ENCODE measurements around the gene SS18. TPM values are rescaled to one million over a fixed set of nuclear protein-coding genes. Genes with fewer than 3 reads are reported as not detected.
"Not testable (repeated sequence)": the region's sequence is repeated elsewhere in the genome, so short reads cannot be mapped to it uniquely, and the experiment has no call there.

SS18 gene
- 10 to 100 TPM; 30.4 to 40.6 TPM for polyA plus RNA-seq

- Histone ChIP-seq H3K27me3 (ENCODE audit: control insufficient read depth in 1 of 2, insufficient read depth in 2 of 2, low read length in 2 of 2) (no peaks in the 10 kb centered on the region), H3K27ac (ENCODE audit: low read depth in 2 of 2, low read length in 1 of 2) (peak within 1 kb of the TSS; percentile 100)
- WGBS, 2 donors: 1% methylated on average over 81 to 89 of the region's 89 CpGs
Observed at GRCh38 chr18:26090130-26091046, at the start of gene SS18. SS18 (minus strand) TSS chr18:26090613; CDS start chr18:26090569, 44 bp downstream.

GRCh38 chr18:26135548-26135947 is 45.1 kb upstream of the SS18 start:
- Histone ChIP-seq H3K27ac (ENCODE audit: low read depth in 2 of 2, low read length in 1 of 2) (no peak overlapping the region), H3K9me3 (ENCODE audit: control insufficient read depth in 2 of 2, insufficient read depth in 1 of 2, low read depth in 1 of 2, low read length in 1 of 2) (peaks cover 0 to 3% of the 10 kb centered on the region in 2 donors), H3K36me3 (ENCODE audit: control insufficient read depth in 2 of 2, insufficient read depth in 2 of 2, low read length in 1 of 2) (no peaks in the 10 kb centered on the region), H3K4me1 (ENCODE audit: control insufficient read depth in 2 of 2, insufficient read depth in 2 of 2, low read length in 1 of 2) (peaks cover 0 to 2% of the 10 kb centered on the region in 2 donors), H3K27me3 (ENCODE audit: control insufficient read depth in 1 of 2, insufficient read depth in 2 of 2, low read length in 2 of 2) (no peaks in the 10 kb centered on the region), H3K4me3 (ENCODE audit: low read depth in 1 of 2, low read length in 2 of 2) (no peak overlapping the region)
- 84 to 88% methylated on average over 1 of the region's 1 CpG for WGBS, 2 donors

More at GRCh38 chr18:26090130-26091046, at the start of gene SS18:
- Histone ChIP-seq H3K4me1 (ENCODE audit: control insufficient read depth in 2 of 2, insufficient read depth in 2 of 2, low read length in 1 of 2) (no peaks in the 10 kb centered on the region), H3K36me3 (ENCODE audit: control insufficient read depth in 2 of 2, insufficient read depth in 2 of 2, low read length in 1 of 2) (no peaks in the 10 kb centered on the region), H3K9me3 (ENCODE audit: control insufficient read depth in 2 of 2, insufficient read depth in 1 of 2, low read depth in 1 of 2, low read length in 1 of 2) (no peaks in the 10 kb centered on the region), H3K4me3 (ENCODE audit: low read depth in 1 of 2, low read length in 2 of 2) (peak within 1 kb of the TSS; percentile 98 to 99)

GRCh38 chr18:26134107-26134506 is 43.7 kb upstream of the SS18 start:
- Histone ChIP-seq H3K27me3 (ENCODE audit: control insufficient read depth in 1 of 2, insufficient read depth in 2 of 2, low read length in 2 of 2) (no peaks in the 10 kb centered on the region), H3K4me3 (ENCODE audit: low read depth in 1 of 2, low read length in 2 of 2) (no peak overlapping the region), H3K4me1 (ENCODE audit: control insufficient read depth in 2 of 2, insufficient read depth in 2 of 2, low read length in 1 of 2) (peaks cover 0 to 2% of the 10 kb centered on the region in 2 donors), H3K27ac (ENCODE audit: low read depth in 2 of 2, low read length in 1 of 2) (no peak overlapping the region), H3K9me3 (ENCODE audit: control insufficient read depth in 2 of 2, insufficient read depth in 1 of 2, low read depth in 1 of 2, low read length in 1 of 2) (peaks cover 0 to 3% of the 10 kb centered on the region in 2 donors), H3K36me3 (ENCODE audit: control insufficient read depth in 2 of 2, insufficient read depth in 2 of 2, low read length in 1 of 2) (no peaks in the 10 kb centered on the region)
- WGBS, 2 donors: 87 to 88% methylated on average over 6 of the region's 6 CpGs

- Histone ChIP-seq H3K4me1 (ENCODE audit: control insufficient read depth in 2 of 2, insufficient read depth in 2 of 2, low read length in 1 of 2) (peaks cover 0 to 2% of the 10 kb centered on the region in 2 donors), H3K4me3 (ENCODE audit: low read depth in 1 of 2, low read length in 2 of 2) (no peak within 1 kb of the TSS), H3K36me3 (ENCODE audit: control insufficient read depth in 2 of 2, insufficient read depth in 2 of 2, low read length in 1 of 2) (no peaks in the 10 kb centered on the region), H3K27ac (ENCODE audit: low read depth in 2 of 2, low read length in 1 of 2) (no peak within 1 kb of the TSS), H3K9me3 (ENCODE audit: control insufficient read depth in 2 of 2, insufficient read depth in 1 of 2, low read depth in 1 of 2, low read length in 1 of 2) (peaks cover 0 to 3% of the 10 kb centered on the region in 2 donors), H3K27me3 (ENCODE audit: control insufficient read depth in 1 of 2, insufficient read depth in 2 of 2, low read length in 2 of 2) (no peaks in the 10 kb centered on the region)
- 58 to 65% methylated on average over 31 of the region's 31 CpGs for WGBS, 2 donors
Observed at GRCh38 chr18:26133652-26134051, 43.2 kb upstream of the SS18 start, which contains the start of gene PSMA8. PSMA8 (plus strand) TSS chr18:26133869; CDS start chr18:26133966, 97 bp downstream.

- 66 to 82% methylated on average over 2 of the region's 2 CpGs for WGBS, 2 donors
- H3K27me3 ChIP-seq (ENCODE audit: control insufficient read depth in 1 of 2, insufficient read depth in 2 of 2, low read length in 2 of 2); H3K4me1 ChIP-seq (ENCODE audit: control insufficient read depth in 2 of 2, insufficient read depth in 2 of 2, low read length in 1 of 2); H3K4me3 ChIP-seq (ENCODE audit: low read depth in 1 of 2, low read length in 2 of 2); H3K27ac ChIP-seq (ENCODE audit: low read depth in 2 of 2, low read length in 1 of 2); H3K9me3 ChIP-seq (ENCODE audit: control insufficient read depth in 2 of 2, insufficient read depth in 1 of 2, low read depth in 1 of 2, low read length in 1 of 2); H3K36me3 ChIP-seq (ENCODE audit: control insufficient read depth in 2 of 2, insufficient read depth in 2 of 2, low read length in 1 of 2): not testable (repeated sequence)
Observed at GRCh38 chr18:26128192-26128591, 37.8 kb upstream of the SS18 start.

- H3K27me3 ChIP-seq (ENCODE audit: control insufficient read depth in 1 of 2, insufficient read depth in 2 of 2, low read length in 2 of 2): no peaks in the 10 kb centered on the region
- WGBS, 2 donors: 81 to 82% methylated on average over 5 of the region's 5 CpGs
- H3K36me3 ChIP-seq (ENCODE audit: control insufficient read depth in 2 of 2, insufficient read depth in 2 of 2, low read length in 1 of 2): no peaks in the 10 kb centered on the region
- no peaks in the 10 kb centered on the region for H3K4me1 ChIP-seq (ENCODE audit: control insufficient read depth in 2 of 2, insufficient read depth in 2 of 2, low read length in 1 of 2)
- no peak overlapping the region for H3K27ac ChIP-seq (ENCODE audit: low read depth in 2 of 2, low read length in 1 of 2)
- H3K9me3 ChIP-seq (ENCODE audit: control insufficient read depth in 2 of 2, insufficient read depth in 1 of 2, low read depth in 1 of 2, low read length in 1 of 2): no peaks in the 10 kb centered on the region
- H3K4me3 ChIP-seq (ENCODE audit: low read depth in 1 of 2, low read length in 2 of 2): no peak overlapping the region
Observed at GRCh38 chr18:26127786-26128185, 37.4 kb upstream of the SS18 start.

GRCh38 chr18:26121994-26122393 is 31.6 kb upstream of the SS18 start:
- H3K36me3 ChIP-seq (ENCODE audit: control insufficient read depth in 2 of 2, insufficient read depth in 2 of 2, low read length in 1 of 2); H3K27me3 ChIP-seq (ENCODE audit: control insufficient read depth in 1 of 2, insufficient read depth in 2 of 2, low read length in 2 of 2); H3K4me1 ChIP-seq (ENCODE audit: control insufficient read depth in 2 of 2, insufficient read depth in 2 of 2, low read length in 1 of 2); H3K27ac ChIP-seq (ENCODE audit: low read depth in 2 of 2, low read length in 1 of 2); H3K4me3 ChIP-seq (ENCODE audit: low read depth in 1 of 2, low read length in 2 of 2); H3K9me3 ChIP-seq (ENCODE audit: control insufficient read depth in 2 of 2, insufficient read depth in 1 of 2, low read depth in 1 of 2, low read length in 1 of 2): not testable (repeated sequence)
- 82 to 85% methylated on average over 2 of the region's 2 CpGs for WGBS, 2 donors

GRCh38 chr18:26121476-26121875 is 31.1 kb upstream of the SS18 start:
- no peaks in the 10 kb centered on the region for H3K27me3 ChIP-seq (ENCODE audit: control insufficient read depth in 1 of 2, insufficient read depth in 2 of 2, low read length in 2 of 2)
- no peak overlapping the region for H3K4me3 ChIP-seq (ENCODE audit: low read depth in 1 of 2, low read length in 2 of 2)
- no peaks in the 10 kb centered on the region for H3K4me1 ChIP-seq (ENCODE audit: control insufficient read depth in 2 of 2, insufficient read depth in 2 of 2, low read length in 1 of 2)
- 74 to 75% methylated on average over 1 of the region's 1 CpG for WGBS, 2 donors
- H3K36me3 ChIP-seq (ENCODE audit: control insufficient read depth in 2 of 2, insufficient read depth in 2 of 2, low read length in 1 of 2): no peaks in the 10 kb centered on the region
- H3K27ac ChIP-seq (ENCODE audit: low read depth in 2 of 2, low read length in 1 of 2): no peak overlapping the region
- H3K9me3 ChIP-seq (ENCODE audit: control insufficient read depth in 2 of 2, insufficient read depth in 1 of 2, low read depth in 1 of 2, low read length in 1 of 2): no peaks in the 10 kb centered on the region

GRCh38 chr18:26119246-26119645 is 28.8 kb upstream of the SS18 start:
- no peaks in the 10 kb centered on the region for H3K4me1 ChIP-seq (ENCODE audit: control insufficient read depth in 2 of 2, insufficient read depth in 2 of 2, low read length in 1 of 2)
- H3K36me3 ChIP-seq (ENCODE audit: control insufficient read depth in 2 of 2, insufficient read depth in 2 of 2, low read length in 1 of 2): no peaks in the 10 kb centered on the region
- H3K9me3 ChIP-seq (ENCODE audit: control insufficient read depth in 2 of 2, insufficient read depth in 1 of 2, low read depth in 1 of 2, low read length in 1 of 2): no peaks in the 10 kb centered on the region
- H3K27me3 ChIP-seq (ENCODE audit: control insufficient read depth in 1 of 2, insufficient read depth in 2 of 2, low read length in 2 of 2): no peaks in the 10 kb centered on the region
- WGBS, 2 donors: 84 to 86% methylated on average over 5 of the region's 5 CpGs
- H3K4me3 ChIP-seq (ENCODE audit: low read depth in 1 of 2, low read length in 2 of 2): no peak overlapping the region
- H3K27ac ChIP-seq (ENCODE audit: low read depth in 2 of 2, low read length in 1 of 2): no peak overlapping the region

- H3K4me3 ChIP-seq (ENCODE audit: low read depth in 1 of 2, low read length in 2 of 2): no peak overlapping the region
- no peak overlapping the region for H3K27ac ChIP-seq (ENCODE audit: low read depth in 2 of 2, low read length in 1 of 2)
- H3K9me3 ChIP-seq (ENCODE audit: control insufficient read depth in 2 of 2, insufficient read depth in 1 of 2, low read depth in 1 of 2, low read length in 1 of 2): no peaks in the 10 kb centered on the region
- H3K4me1 ChIP-seq (ENCODE audit: control insufficient read depth in 2 of 2, insufficient read depth in 2 of 2, low read length in 1 of 2): no peaks in the 10 kb centered on the region
- no peaks in the 10 kb centered on the region for H3K27me3 ChIP-seq (ENCODE audit: control insufficient read depth in 1 of 2, insufficient read depth in 2 of 2, low read length in 2 of 2)
- no peaks in the 10 kb centered on the region for H3K36me3 ChIP-seq (ENCODE audit: control insufficient read depth in 2 of 2, insufficient read depth in 2 of 2, low read length in 1 of 2)
- WGBS, 2 donors: 72 to 88% methylated on average over 1 of the region's 1 CpG
Observed at GRCh38 chr18:26104035-26104434, 13.6 kb upstream of the SS18 start.
